Measurements from ENCODE around the gene KCNMB2. TPM values are rescaled to one million over a fixed set of nuclear protein-coding genes. Genes with fewer than 3 reads are reported as not detected.

KCNMB2 gene
- polyA plus RNA-seq, 1 donor (not counting 4 experiments of a cell fraction or from before 2014, with no cell fraction given) = not detected

DNA sequence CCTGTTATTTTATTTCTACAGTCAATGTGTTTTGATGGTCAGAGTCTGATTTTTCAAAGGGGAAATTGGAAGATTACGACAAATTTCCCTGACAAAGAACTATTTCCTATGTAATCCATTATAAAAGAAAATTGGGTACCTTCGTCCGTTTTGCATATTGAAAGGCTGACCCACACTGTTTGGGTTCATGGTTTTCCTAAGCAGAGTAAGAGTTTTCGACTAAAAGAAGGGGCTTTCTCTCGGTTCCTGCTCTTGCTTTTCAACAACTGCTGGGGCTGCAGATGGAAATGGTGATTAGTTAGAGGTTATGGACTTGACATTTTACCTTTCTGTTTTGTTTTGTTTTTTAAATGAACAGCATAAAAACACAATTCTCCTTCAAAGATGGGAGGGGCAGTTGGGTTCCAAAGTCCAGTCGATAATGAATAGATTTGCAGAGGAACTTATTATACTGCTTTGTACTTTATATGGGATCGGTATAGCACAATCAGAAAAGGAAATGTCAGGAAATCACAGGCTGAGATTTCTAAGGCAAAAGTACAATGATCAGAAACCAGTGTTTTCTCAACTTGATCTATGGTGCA, 978 bp downstream of the KCNMB2 start:
- dilution Hi-C loops (cut with MboI; ENCODE audit: extremely low pct_ligation_motif_present, low sequenced_read_pairs) = no loop called here
- H3K9me1 ChIP-seq (ENCODE audit: control insufficient read depth, extremely low read depth, insufficient read depth, low read length) = no peaks in the 10 kb centered on the region
- peak overlapping the region; percentile 73 for H3K4me2 ChIP-seq (ENCODE audit: control insufficient read depth, extremely low read depth, insufficient read depth, low read depth, low read length)
- FAIRE-seq (no peak), DNase-seq (ENCODE audit: low read depth, low spot score) (no peak)
- no peaks in the 10 kb centered on the region for H4K20me1 ChIP-seq (ENCODE audit: control insufficient read depth, extremely low read depth, insufficient read depth, low read length)
- peaks cover 6% of the 10 kb centered on the region for H3K4me1 ChIP-seq (ENCODE audit: control insufficient read depth, extremely low read depth, insufficient read depth, low read length)
- no peaks in the 10 kb centered on the region for H3K9me3 ChIP-seq (ENCODE audit: control insufficient read depth, low read depth, low read length)
- H2AFZ ChIP-seq (ENCODE audit: control insufficient read depth, low read length) = no peak overlapping the region
- no peaks in the 10 kb centered on the region for H3K36me3 ChIP-seq (ENCODE audit: control insufficient read depth in 2 of 2, extremely low read depth in 1 of 2, insufficient read depth in 2 of 2, low read length in 2 of 2)
- TF ChIP-seq CTCF (optimal IDR thresholded peaks at IDR 0.05 in 1 of 3, IDR thresholded peaks at IDR 0.05 in 1 of 3, conservative IDR thresholded peaks at IDR 0.05 in 1 of 3; ENCODE audit: extremely low read depth in 1 of 3, insufficient read depth in 2 of 3, low read length in 3 of 3) (no peak), EZH2 (IDR thresholded peaks at IDR 0.05; ENCODE audit: low read length) (no peak)
- H3K4me3 ChIP-seq (ENCODE audit: control insufficient read depth in 2 of 3, extremely low read depth in 1 of 3, insufficient read depth in 2 of 3, low read depth in 1 of 3, low read length in 3 of 3) = no peak overlapping the region
- no peak overlapping the region for H3K9ac ChIP-seq (ENCODE audit: control insufficient read depth, extremely low read depth, insufficient read depth, low read length)
- H3K27me3 ChIP-seq (ENCODE audit: control insufficient read depth, extremely low read depth, insufficient read depth, low read length) = no peaks in the 10 kb centered on the region
- H3K27ac ChIP-seq (ENCODE audit: control insufficient read depth, insufficient read depth, low read length) = no peak overlapping the region
- no peaks in the 10 kb centered on the region for H3K79me2 ChIP-seq (ENCODE audit: control insufficient read depth, insufficient read depth, low read length)

GRCh38 chr3:178538056-178538455, 1.8 kb downstream of the KCNMB2 start:
- no peak overlapping the region for H2AFZ ChIP-seq (ENCODE audit: control insufficient read depth, low read length)
- H3K4me3 ChIP-seq (ENCODE audit: control insufficient read depth in 2 of 3, extremely low read depth in 1 of 3, insufficient read depth in 2 of 3, low read depth in 1 of 3, low read length in 3 of 3) = no peak overlapping the region
- no peaks in the 10 kb centered on the region for H3K9me3 ChIP-seq (ENCODE audit: control insufficient read depth, low read depth, low read length)
- H3K9me1 ChIP-seq (ENCODE audit: control insufficient read depth, extremely low read depth, insufficient read depth, low read length) = no peaks in the 10 kb centered on the region
- no peaks in the 10 kb centered on the region for H3K79me2 ChIP-seq (ENCODE audit: control insufficient read depth, insufficient read depth, low read length)
- no peaks in the 10 kb centered on the region for H3K27me3 ChIP-seq (ENCODE audit: control insufficient read depth, extremely low read depth, insufficient read depth, low read length)
- TF ChIP-seq EZH2 (IDR thresholded peaks at IDR 0.05; ENCODE audit: low read length) = no peak
- TF ChIP-seq CTCF (optimal IDR thresholded peaks at IDR 0.05 in 1 of 3, IDR thresholded peaks at IDR 0.05 in 1 of 3, conservative IDR thresholded peaks at IDR 0.05 in 1 of 3; ENCODE audit: extremely low read depth in 1 of 3, insufficient read depth in 2 of 3, low read length in 3 of 3) = no peak
- H4K20me1 ChIP-seq (ENCODE audit: control insufficient read depth, extremely low read depth, insufficient read depth, low read length) = no peaks in the 10 kb centered on the region
- no peak overlapping the region for H3K4me2 ChIP-seq (ENCODE audit: control insufficient read depth, extremely low read depth, insufficient read depth, low read depth, low read length)
- FAIRE-seq (no peak), DNase-seq (ENCODE audit: low read depth, low spot score) (no peak)
- dilution Hi-C loops (cut with MboI; ENCODE audit: extremely low pct_ligation_motif_present, low sequenced_read_pairs) = no loop called here
- no peak overlapping the region for H3K27ac ChIP-seq (ENCODE audit: control insufficient read depth, insufficient read depth, low read length)
- H3K4me1 ChIP-seq (ENCODE audit: control insufficient read depth, extremely low read depth, insufficient read depth, low read length) = peaks cover 6% of the 10 kb centered on the region
- H3K36me3 ChIP-seq (ENCODE audit: control insufficient read depth in 2 of 2, extremely low read depth in 1 of 2, insufficient read depth in 2 of 2, low read length in 2 of 2) = no peaks in the 10 kb centered on the region
- H3K9ac ChIP-seq (ENCODE audit: control insufficient read depth, extremely low read depth, insufficient read depth, low read length) = no peak overlapping the region

All from keratinocyte (primary cell).